Erythroblast (primary cell): ENCODE results near the gene PLEKHJ1.

Experiments
- GATA1 ChIP-seq: IDR thresholded peaks from 2 replicates; pipeline ENCODE4 v1.6.1; 2011; ENCODE audit warnings: low read depth, mild to moderate bottlenecking, control low read depth, low read length, moderate library complexity
- POLR2A ChIP-seq: IDR thresholded peaks from 2 replicates; pipeline ENCODE4 v1.6.1; 2011; ENCODE audit warnings: mild to moderate bottlenecking, low read length

GRCh38 chr19:2185734-2186070, 50.4 kb downstream of the PLEKHJ1 start:
- TF ChIP-seq POLR2A (no peak), GATA1 (no peak)
